Endothelial cell of umbilical vein (primary cell): ENCODE data around the gene DPP10. TPM values are rescaled to one million over a fixed set of nuclear protein-coding genes. Genes with fewer than 3 reads are reported as not detected.
"Not testable (repeated sequence)": the region's sequence is repeated elsewhere in the genome, so short reads cannot be mapped to it uniquely, and the experiment has no call there.

Experiments used
- BruUV-seq: library from RNA; stranded (reverse); fragments of 400-500 nt; replicated peaks from 2 replicates; lab custom pipeline; 2021; lab: Mats Ljungman, UMichigan
- CTCF ChIA-PET: fragments of 300-600, 350-600 bp; sonication (Branson Sonifier 250); formaldehyde crosslinking; loops from one replicate; lab custom pipeline; 2021; ENCODE audit warnings: antibody characterized with exemption, inconsistent platforms; lab: Charles Lee
- POLR2A ChIA-PET: fragments of 300-600, 350-600 bp; sonication (Branson Sonifier 250); formaldehyde crosslinking; loops from one replicate; lab custom pipeline; 2021; ENCODE audit warnings: antibody characterized with exemption, inconsistent platforms; lab: Charles Lee
- DNase-seq: peaks from one replicate; pipeline ENCODE4 v3.0.0-alpha.2; 2011; ENCODE audit warnings: low read depth, low spot score
- FAIRE-seq: peaks from 2 replicates; lab custom pipeline; 2011; peaks lifted over from hg19 to GRCh38; lab: Jason Lieb, UNC
- H2AFZ ChIP-seq: 2 replicates; pipeline ENCODE4 v1.6.0; 2012; ENCODE audit warnings: low read depth, low read length, control low read depth, inconsistent platforms
- H3K27ac ChIP-seq: 2 replicates; pipeline ENCODE4 v1.5.1; 2011; ENCODE audit warnings: low read depth, mild to moderate bottlenecking, control low read depth, low read length, moderate library complexity; ENCODE audit not compliant: insufficient read depth
- H3K27me3 ChIP-seq, 2 experiments: 2 replicates each; pipeline versions ENCODE4 v1.6.0 to v1.6.1; 2011; ENCODE audit warnings: low read length in 2 of 2, mixed read lengths in 1 of 2; ENCODE audit not compliant: control insufficient read depth in 2 of 2, insufficient read depth in 2 of 2
- H3K36me3 ChIP-seq, 2 experiments: 2 replicates in 1 of 2; 3 replicates in 1 of 2; pipeline ENCODE4 v1.5.1; 2011; ENCODE audit warnings: low read length in 2 of 2, mild to moderate bottlenecking in 1 of 2, moderate library complexity in 1 of 2; ENCODE audit not compliant: control insufficient read depth in 2 of 2, insufficient read depth in 2 of 2; ENCODE audit errors: extremely low read depth in 1 of 2
- H3K4me1 ChIP-seq: 3 replicates; pipeline ENCODE4 v1.5.1; 2011; ENCODE audit warnings: mild to moderate bottlenecking, low read length; ENCODE audit not compliant: control insufficient read depth, insufficient read depth; ENCODE audit errors: extremely low read depth
- H3K4me2 ChIP-seq: 2 replicates; pipeline ENCODE4 v1.6.1; 2011; ENCODE audit warnings: low read length, control low read depth, mixed read lengths; ENCODE audit not compliant: insufficient read depth
- H3K4me3 ChIP-seq, 3 experiments: fragments of 200-600 bp in 1 of 3; sonication (generic), shearing (Covaris generic) in 1 of 3; replicated peaks in 1 of 3; 2 replicates each; pipeline ENCODE4 v1.5.1; 2011 to 2016; ENCODE audit warnings: control low read depth in 3 of 3, low read length in 3 of 3, mild to moderate bottlenecking in 2 of 3, inconsistent platforms in 1 of 3, low read depth in 1 of 3, moderate library complexity in 1 of 3; ENCODE audit not compliant: insufficient read depth in 1 of 3
- H3K79me2 ChIP-seq: 2 replicates; pipeline ENCODE4 v1.6.0; 2012; ENCODE audit warnings: low read length, inconsistent platforms; ENCODE audit not compliant: control insufficient read depth, insufficient read depth
- H3K9ac ChIP-seq: replicated peaks from 2 replicates; pipeline ENCODE3; 2011; ENCODE audit warnings: low read length, control low read depth; ENCODE audit not compliant: insufficient read depth; ENCODE audit errors: extremely low read depth
- H3K9me1 ChIP-seq: replicated peaks from 3 replicates; pipeline ENCODE4 v1.6.0; 2011; ENCODE audit warnings: mild to moderate bottlenecking, low read length; ENCODE audit not compliant: control insufficient read depth, insufficient read depth; ENCODE audit errors: extremely low read depth
- H3K9me3 ChIP-seq: replicated peaks from 2 replicates; pipeline ENCODE4 v1.5.1; 2012; ENCODE audit warnings: low read length, inconsistent platforms; ENCODE audit not compliant: control insufficient read depth, insufficient read depth
- H4K20me1 ChIP-seq: replicated peaks from 2 replicates; pipeline ENCODE3; 2011; ENCODE audit warnings: mild to moderate bottlenecking, low read length; ENCODE audit not compliant: control insufficient read depth, insufficient read depth; ENCODE audit errors: extremely low read depth
- CTCF ChIP-seq, 2 donors: IDR thresholded peaks; 1 replicate in 1 of 2; 2 replicates in 1 of 2; pipeline ENCODE4 v1.5.1; 2011; ENCODE audit warnings: low read length in 2 of 2, mild to moderate bottlenecking in 2 of 2, moderate library complexity in 2 of 2, control low read depth in 1 of 2, inconsistent platforms in 1 of 2, low read depth in 1 of 2; ENCODE audit not compliant: insufficient read depth in 1 of 2; ENCODE audit errors: extremely low read depth in 1 of 2
- FOS ChIP-seq: IDR thresholded peaks from 2 replicates; pipeline ENCODE4 v1.6.1; 2011; ENCODE audit warnings: mild to moderate bottlenecking, low read length, moderate library complexity, borderline replicate concordance; ENCODE audit not compliant: insufficient read depth
- GATA2 ChIP-seq: IDR thresholded peaks from 2 replicates; pipeline ENCODE4 v1.7.0; 2011; ENCODE audit warnings: low read depth, mild to moderate bottlenecking, moderate library complexity, mixed read lengths, low read length; ENCODE audit not compliant: insufficient read length, insufficient read depth
- JUN ChIP-seq: IDR thresholded peaks from 2 replicates; pipeline ENCODE4 v1.6.1; 2011; ENCODE audit warnings: borderline replicate concordance, low read depth; ENCODE audit not compliant: insufficient read length, insufficient read depth
- MAX ChIP-seq: IDR thresholded peaks from 2 replicates; pipeline ENCODE4 v1.6.1; 2011; ENCODE audit not compliant: insufficient read depth, insufficient read length
- MYC ChIP-seq: IDR thresholded peaks from one replicate; pipeline ENCODE4 v1.6.1; 2011; ENCODE audit warnings: mild to moderate bottlenecking, low read depth, low read length
- POLR2A ChIP-seq: IDR thresholded peaks from 2 replicates; pipeline ENCODE4 v1.6.1; 2012; ENCODE audit warnings: low read depth, mild to moderate bottlenecking, control low read depth, low read length
- POLR2AphosphoS5 ChIP-seq: IDR thresholded peaks from 2 replicates; pipeline ENCODE4 v1.6.1; 2012; ENCODE audit warnings: low read depth, mild to moderate bottlenecking, control low read depth, low read length, moderate library complexity; ENCODE audit not compliant: insufficient read depth
- dilution Hi-C: fragments of 300-500 bp; cut with MboI; formaldehyde crosslinking; loops from one replicate; pipeline ENCODE4 v1.15.0; 2019; ENCODE audit warnings: low sequenced_read_pairs; ENCODE audit not compliant: extremely low pct_ligation_motif_present
- intact Hi-C: fragments of 100-400 bp; cut with micrococcal nuclease; formaldehyde crosslinking; loops from one replicate; pipeline ENCODE4 v1.10.0; 2022
- polyA plus RNA-seq, 4 experiments: library from polyadenylated mRNA; depleted of rRNA in 3 of 4; stranded (reverse) in 3 of 4; unstranded in 1 of 4; fragments of >200 nt; gene quantifications; 2 replicates each; pipeline versions ENCODE4 v1.2.1 to v1.2.3, GENCODE V29; 2011 to 2012; ENCODE audit warnings: missing spikeins in 1 of 4
- total RNA-seq: library from RNA; stranded (reverse); gene quantifications from 2 replicates; pipeline ENCODE4 v1.2.3, GENCODE V29; 2021

The DPP10 gene
- total and polyA plus RNA-seq, 2 donors (not counting 3 experiments of a cell fraction or from before 2014, with no cell fraction given), result not detected

- Histone ChIP-seq H3K9ac (no peak overlapping the region), H3K9me1 (no peaks in the 10 kb centered on the region), H3K4me2 (no peak overlapping the region), H2AFZ (no peak overlapping the region), H3K27ac (no peak overlapping the region), H4K20me1 (no peaks in the 10 kb centered on the region), H3K4me1 (no peaks in the 10 kb centered on the region), H3K9me3 (peaks cover 6% of the 10 kb centered on the region), H3K36me3 (no peaks in the 10 kb centered on the region), H3K4me3 (no peak overlapping the region), H3K79me2 (no peaks in the 10 kb centered on the region), H3K27me3 (no peaks in the 10 kb centered on the region)
- POLR2A ChIA-PET, result no interaction called here
- intact Hi-C loops (no loop called here), dilution Hi-C loops (no loop called here)
- BruUV-seq, result no TSS peak
- no peak for FAIRE-seq
- CTCF ChIA-PET, result no interaction called here
- DNase-seq, result no peak
- TF ChIP-seq GATA2 (no peak), CTCF (IDR thresholded peaks at IDR 0.05; ENCODE audit: extremely low read depth in 1 of 2, insufficient read depth in 1 of 2, low read depth in 1 of 2, low read length in 2 of 2) (no peak), FOS (no peak), POLR2AphosphoS5 (no peak), MAX (no peak), POLR2A (no peak), MYC (no peak), JUN (no peak)
Measured at GRCh38 chr2:114406347-114406746, 36.1 kb upstream of the DPP10 start.

- CTCF ChIA-PET, intact Hi-C loops, dilution Hi-C loops: not testable (repeated sequence)
Measured at GRCh38 chr2:114407353-114407752, 35.1 kb upstream of the DPP10 start.

More at GRCh38 chr2:114407353-114407752, 35.1 kb upstream of the DPP10 start:
- H3K27me3 ChIP-seq, H3K9me3 ChIP-seq, POLR2A ChIA-PET, H3K4me2 ChIP-seq, DNase-seq, H3K4me3 ChIP-seq, H4K20me1 ChIP-seq, BruUV-seq, H3K9me1 ChIP-seq, H3K27ac ChIP-seq, H3K36me3 ChIP-seq, H3K79me2 ChIP-seq, H2AFZ ChIP-seq, FAIRE-seq, H3K9ac ChIP-seq, H3K4me1 ChIP-seq: not testable (repeated sequence)
